HCT116 (cell line): ENCODE data around the gene RASGRF1. TPM values are rescaled to one million over a fixed set of nuclear protein-coding genes. Genes with fewer than 3 reads are reported as not detected.
A peak's percentile ranks its signal among the peaks of the same experiment; 100 is the strongest.

Source experiments
- ATAC-seq: fragments of 200-7000 bp; cut with Tn5 transposase; 2 replicates; pipeline ENCODE4 v1.9.1; 2020; ENCODE audit warnings: mild to moderate bottlenecking, moderate library complexity
- BruUV-seq: library from RNA; stranded (reverse); fragments of 400-500 nt; replicated peaks from 2 replicates; lab custom pipeline; 2021; lab: Mats Ljungman, UMichigan
- CTCF ChIA-PET: fragments of 300-600 bp; sonication (Branson Sonifier 250); formaldehyde crosslinking; loops from one replicate; lab custom pipeline; 2021; ENCODE audit warnings: antibody characterized with exemption; lab: Charles Lee
- POLR2A ChIA-PET: fragments of 300-600, 350-600 bp; sonication (Branson Sonifier 250); formaldehyde crosslinking; loops from one replicate; lab custom pipeline; 2021; ENCODE audit warnings: antibody characterized with exemption; lab: Charles Lee
- RAD21 ChIA-PET, 2 experiments: fragments of 300-600 bp; sonication (Branson Sonifier 250); formaldehyde crosslinking; loops; one replicate each; lab custom pipeline; 2023; ENCODE audit warnings: low total read pairs in 2 of 2; ENCODE audit not compliant: uncharacterized antibody in 2 of 2, unreplicated experiment in 2 of 2, low non-redundant PET in 1 of 2; lab: Charles Lee
- DNase-seq: peaks from one replicate; pipeline ENCODE4 v3.0.0-alpha.2; 2010; ENCODE audit warnings: low read depth, low spot score
- H2AFZ ChIP-seq: fragments of 200-600 bp; shearing (Covaris generic), sonication (generic); 2 replicates; pipeline ENCODE4 v1.6.1; 2017; ENCODE audit warnings: low read depth, mixed run types, mixed read lengths, antibody characterized with exemption, low read length; ENCODE audit not compliant: poor library complexity, severe bottlenecking
- H3K27ac ChIP-seq: 2 replicates; pipeline ENCODE4 v1.5.1; 2012; ENCODE audit warnings: low read depth, low read length
- H3K27me3 ChIP-seq: fragments of 200-600 bp; sonication (generic); 2 replicates; pipeline ENCODE4 v1.6.1; 2016; ENCODE audit warnings: mixed run types, low read length, mixed read lengths; ENCODE audit not compliant: insufficient read depth
- H3K36me3 ChIP-seq, 2 experiments: fragments of 200-500 bp in 1 of 2; fragments of 200-600 bp in 1 of 2; sonication (Bioruptor generic) in 1 of 2; sonication (generic) in 1 of 2; 2 replicates each; pipeline versions ENCODE4 v1.5.1 to v1.6.1; 2014 to 2016; ENCODE audit warnings: low read length in 2 of 2, inconsistent platforms in 1 of 2, mixed read lengths in 1 of 2, mixed run types in 1 of 2; ENCODE audit not compliant: insufficient read depth in 2 of 2, control insufficient read depth in 1 of 2
- H3K4me1 ChIP-seq, 2 experiments: fragments of 200-600 bp in 1 of 2; sonication (generic) in 1 of 2; 2 replicates each; pipeline versions ENCODE4 v1.5.1 to v1.6.1; 2012 to 2017; ENCODE audit warnings: low read length in 2 of 2, inconsistent platforms in 1 of 2, mild to moderate bottlenecking in 1 of 2, mixed read lengths in 1 of 2, mixed run types in 1 of 2, moderate library complexity in 1 of 2; ENCODE audit not compliant: insufficient read depth in 2 of 2, control insufficient read depth in 1 of 2
- H3K4me2 ChIP-seq: fragments of 200-600 bp; sonication (generic); 2 replicates; pipeline ENCODE4 v1.6.1; 2017; ENCODE audit warnings: mixed run types, low read length, mixed read lengths
- H3K4me3 ChIP-seq, 2 experiments: fragments of 200-600 bp in 1 of 2; sonication (generic) in 1 of 2; replicated peaks in 1 of 2; 2 replicates each; pipeline ENCODE4 v1.5.1; 2011 to 2016; ENCODE audit warnings: low read length in 2 of 2, control low read depth in 1 of 2, low read depth in 1 of 2, mild to moderate bottlenecking in 1 of 2, mixed read lengths in 1 of 2, mixed run types in 1 of 2
- H3K79me2 ChIP-seq: fragments of 200-600 bp; sonication (generic); 2 replicates; pipeline ENCODE4 v1.6.1; 2017; ENCODE audit warnings: mild to moderate bottlenecking, mixed run types, low read length, moderate library complexity, mixed read lengths; ENCODE audit not compliant: insufficient read depth
- H3K9ac ChIP-seq: fragments of 200-600 bp; sonication (generic); 2 replicates; pipeline ENCODE4 v1.6.1; 2016; ENCODE audit warnings: low read length, mixed read lengths
- H3K9me2 ChIP-seq: fragments of 200-600 bp; sonication (generic), shearing (Covaris generic); 2 replicates; pipeline ENCODE4 v1.6.1; 2017; ENCODE audit warnings: mixed run types, mild to moderate bottlenecking, moderate library complexity; ENCODE audit not compliant: insufficient read depth
- H3K9me3 ChIP-seq, 2 experiments: fragments of 200-500 bp in 1 of 2; fragments of 200-600 bp in 1 of 2; sonication (Bioruptor generic) in 1 of 2; sonication (generic) in 1 of 2; 2 replicates each; pipeline ENCODE4 v1.6.1; 2014 to 2017; ENCODE audit warnings: low read length in 2 of 2, mixed read lengths in 2 of 2, inconsistent platforms in 1 of 2, low read depth in 1 of 2, mild to moderate bottlenecking in 1 of 2, mixed run types in 1 of 2, moderate library complexity in 1 of 2; ENCODE audit not compliant: control insufficient read depth in 1 of 2, insufficient read depth in 1 of 2
- H4K20me1 ChIP-seq: fragments of 200-600 bp; sonication (generic), shearing (Covaris generic); 2 replicates; pipeline ENCODE4 v1.6.1; 2017; ENCODE audit warnings: mixed run types, mild to moderate bottlenecking, moderate library complexity; ENCODE audit not compliant: insufficient read depth
- CBX3 ChIP-seq: IDR thresholded peaks from 2 replicates; pipeline ENCODE4 v1.6.1; 2012; ENCODE audit warnings: low read depth
- CEBPB ChIP-seq: IDR thresholded peaks from 2 replicates; pipeline ENCODE4 v1.6.1; 2012; ENCODE audit warnings: low read depth
- CTCF ChIP-seq, 3 experiments: fragments of 200-600 bp in 1 of 3; sonication (generic) in 1 of 3; IDR thresholded peaks in 2 of 3; conservative IDR thresholded peaks in 1 of 3; 2 replicates each; pipeline ENCODE4 v1.5.1; 2012 to 2017; ENCODE audit warnings: low read depth in 2 of 3, low read length in 2 of 3, antibody characterized with exemption in 1 of 3, borderline replicate concordance in 1 of 3, control low read depth in 1 of 3, mild to moderate bottlenecking in 1 of 3, mixed read lengths in 1 of 3, mixed run types in 1 of 3, moderate library complexity in 1 of 3; ENCODE audit not compliant: insufficient read depth in 1 of 3
- FOSL1 ChIP-seq: IDR thresholded peaks from 2 replicates; pipeline ENCODE4 v1.6.1; 2012; ENCODE audit warnings: low read depth
- MAX ChIP-seq: IDR thresholded peaks from 2 replicates; pipeline ENCODE4 v1.6.1; 2012
- POLR2AphosphoS5 ChIP-seq: IDR thresholded peaks from 2 replicates; pipeline ENCODE4 v1.6.1; 2011; ENCODE audit warnings: mild to moderate bottlenecking, low read depth, low read length, moderate library complexity
- RAD21 ChIP-seq: IDR thresholded peaks from 2 replicates; pipeline ENCODE4 v1.6.1; 2012; ENCODE audit warnings: low read depth, mild to moderate bottlenecking
- SP1 ChIP-seq: IDR thresholded peaks from 2 replicates; pipeline ENCODE4 v1.6.1; 2012; ENCODE audit warnings: low read depth
- SRF ChIP-seq: IDR thresholded peaks from 2 replicates; pipeline ENCODE4 v1.6.1; 2012; ENCODE audit warnings: low read depth
- ZFX ChIP-seq: fragments of 450-650 bp; IDR thresholded peaks from 2 replicates; pipeline ENCODE4 v1.6.1; 2017
- intact Hi-C: fragments of 100-400 bp; cut with micrococcal nuclease; formaldehyde crosslinking; loops from 2 replicates; pipeline ENCODE4 v1.10.0; 2022
- total RNA-seq: library from RNA; stranded (reverse); gene quantifications from one replicate; pipeline ENCODE4 v1.2.1, GENCODE V29; 2021; ENCODE audit not compliant: unreplicated experiment

RASGRF1 gene
- total RNA-seq, 1 experiment from 2014 or later = 2.4 TPM

- ChIA-PET RAD21 (interaction anchor here in 1 of 2 experiments (1.7 kb wide), 1 partner anchor 114 kb away, joined by 5 read pairs; no protein-coding TSS in a partner anchor), POLR2A (no interaction called here), CTCF (interaction anchor here (1.3 kb wide), 1 partner anchor 93 kb away, joined by 4 read pairs; no protein-coding TSS in a partner anchor)
- ATAC-seq (peak; percentile 60), DNase-seq (no peak)
- H2AFZ ChIP-seq = no peak overlapping the region
- intact Hi-C loops = no loop called here
- H3K9ac ChIP-seq = no peak overlapping the region
- BruUV-seq = no TSS peak
- peaks cover 17 to 23% of the 10 kb centered on the region in 2 experiments for H3K36me3 ChIP-seq
- H3K9me2 ChIP-seq = no peaks in the 10 kb centered on the region
- H3K4me2 ChIP-seq = no peak overlapping the region
- no peaks in the 10 kb centered on the region for H3K4me1 ChIP-seq
- no peak overlapping the region for H3K27ac ChIP-seq
- no peaks in the 10 kb centered on the region for H3K9me3 ChIP-seq
- no peaks in the 10 kb centered on the region for H3K27me3 ChIP-seq
- H4K20me1 ChIP-seq = no peaks in the 10 kb centered on the region; the same call in 1 of the 2 replicates
- H3K79me2 ChIP-seq = peaks cover 18% of the 10 kb centered on the region; the same call in 1 of the 2 replicates
- H3K4me3 ChIP-seq = no peak overlapping the region
- TF ChIP-seq FOSL1 (no peak), RAD21 (peak; percentile 38), CTCF (IDR thresholded peaks at IDR 0.05 in 2 of 3, conservative IDR thresholded peaks at IDR 0.05 in 1 of 3; ENCODE audit: borderline replicate concordance in 1 of 3, insufficient read depth in 1 of 3, low read depth in 2 of 3, low read length in 2 of 3) (peak; percentile 27 to 62 (median 55); a peak in 5 of 6 replicates)
These were observed 176.4 kb downstream of the RASGRF1 start for GRCh38 chr15:78914027-78914764.

GRCh38 chr15:78913012-78913411 lies 177.6 kb downstream of the RASGRF1 start:
- RAD21 ChIA-PET = no interaction called here
- no peaks in the 10 kb centered on the region for H3K27me3 ChIP-seq
- H3K4me3 ChIP-seq = no peak overlapping the region
- no peaks in the 10 kb centered on the region for H3K9me3 ChIP-seq
- TF ChIP-seq SP1 (no peak), POLR2AphosphoS5 (no peak), SRF (no peak), CBX3 (no peak), ZFX (no peak), CEBPB (no peak), RAD21 (no peak), MAX (no peak)
- TF ChIP-seq, all 23 proteins: peak for 0
- Histone ChIP-seq H4K20me1 (no peaks in the 10 kb centered on the region; the same call in 1 of the 2 replicates), H3K9ac (no peak overlapping the region), H3K4me2 (no peak overlapping the region), H3K79me2 (peaks cover 18% of the 10 kb centered on the region; the same call in 1 of the 2 replicates), H3K9me2 (no peaks in the 10 kb centered on the region), H3K36me3 (peaks cover 12 to 17% of the 10 kb centered on the region in 2 experiments), H3K4me1 (no peaks in the 10 kb centered on the region), H2AFZ (no peak overlapping the region), H3K27ac (no peak overlapping the region)
- intact Hi-C loops = no loop called here
- no TSS peak for BruUV-seq
- ChIA-PET POLR2A (no interaction called here), CTCF (interaction anchor here (1.4 kb wide), 1 partner anchor 115 kb away, joined by 6 read pairs; no protein-coding TSS in a partner anchor)
- ATAC-seq = no peak
- no peak for DNase-seq
